Keratinocyte (primary cell): ENCODE results near the gene WDR26. TPM values are rescaled to one million over a fixed set of nuclear protein-coding genes. Genes with fewer than 3 reads are reported as not detected.

Experiments used
- DNase-seq: peaks from one replicate; pipeline ENCODE4 v3.0.0-alpha.2; 2011; ENCODE audit warnings: low read depth, missing footprints, low spot score
- FAIRE-seq: peaks from 2 replicates; lab custom pipeline; 2011; peaks lifted over from hg19 to GRCh38; lab: Jason Lieb, UNC
- H2AFZ ChIP-seq: 2 replicates; pipeline ENCODE4 v1.6.0; 2012; ENCODE audit warnings: low read length, control low read depth, inconsistent platforms; ENCODE audit not compliant: control insufficient read depth
- H3K27ac ChIP-seq: 2 replicates; pipeline ENCODE4 v1.5.1; 2011; ENCODE audit warnings: low read length; ENCODE audit not compliant: control insufficient read depth, insufficient read depth
- H3K27me3 ChIP-seq: 3 replicates; pipeline ENCODE4 v1.6.0; 2011; ENCODE audit warnings: low read length; ENCODE audit not compliant: control insufficient read depth, insufficient read depth; ENCODE audit errors: extremely low read depth
- H3K36me3 ChIP-seq, 2 experiments: 2 replicates in 1 of 2; 3 replicates in 1 of 2; pipeline ENCODE4 v1.5.1; 2011; ENCODE audit warnings: low read length in 2 of 2, mild to moderate bottlenecking in 1 of 2; ENCODE audit not compliant: control insufficient read depth in 2 of 2, insufficient read depth in 2 of 2; ENCODE audit errors: extremely low read depth in 1 of 2
- H3K4me1 ChIP-seq: 3 replicates; pipeline ENCODE4 v1.5.1; 2011; ENCODE audit warnings: low read length; ENCODE audit not compliant: control insufficient read depth, insufficient read depth; ENCODE audit errors: extremely low read depth
- H3K4me2 ChIP-seq: 3 replicates; pipeline ENCODE4 v1.6.0; 2011; ENCODE audit warnings: low read depth, low read length; ENCODE audit not compliant: control insufficient read depth, insufficient read depth; ENCODE audit errors: extremely low read depth
- H3K4me3 ChIP-seq, 3 experiments: fragments of 200-600 bp in 1 of 3; sonication (generic) in 1 of 3; 2 replicates in 2 of 3; 3 replicates in 1 of 3; pipeline ENCODE4 v1.5.1; 2011 to 2016; ENCODE audit warnings: low read length in 3 of 3, mild to moderate bottlenecking in 3 of 3, control low read depth in 2 of 3, inconsistent platforms in 1 of 3, low read depth in 1 of 3, mixed read lengths in 1 of 3, mixed run types in 1 of 3, moderate library complexity in 1 of 3; ENCODE audit not compliant: control insufficient read depth in 2 of 3, insufficient read depth in 2 of 3; ENCODE audit errors: extremely low read depth in 1 of 3
- H3K79me2 ChIP-seq: 2 replicates; pipeline ENCODE4 v1.6.0; 2012; ENCODE audit warnings: low read length; ENCODE audit not compliant: control insufficient read depth, insufficient read depth
- H3K9ac ChIP-seq: 3 replicates; pipeline ENCODE4 v1.6.0; 2011; ENCODE audit warnings: low read length; ENCODE audit not compliant: control insufficient read depth, insufficient read depth; ENCODE audit errors: extremely low read depth
- H3K9me1 ChIP-seq: 3 replicates; pipeline ENCODE4 v1.6.0; 2011; ENCODE audit warnings: low read length; ENCODE audit not compliant: control insufficient read depth, insufficient read depth; ENCODE audit errors: extremely low read depth
- H3K9me3 ChIP-seq: 2 replicates; pipeline ENCODE4 v1.5.1; 2012; ENCODE audit warnings: low read depth, low read length; ENCODE audit not compliant: control insufficient read depth
- H4K20me1 ChIP-seq: 3 replicates; pipeline ENCODE4 v1.6.0; 2011; ENCODE audit warnings: low read length; ENCODE audit not compliant: control insufficient read depth, insufficient read depth; ENCODE audit errors: extremely low read depth
- CTCF ChIP-seq, 3 experiments: IDR thresholded peaks in 1 of 3; conservative IDR thresholded peaks in 1 of 3; optimal IDR thresholded peaks in 1 of 3; 2 replicates in 2 of 3; 3 replicates in 1 of 3; pipeline versions ENCODE3 to v1.5.1; 2011; ENCODE audit warnings: low read length in 3 of 3, mild to moderate bottlenecking in 3 of 3, moderate library complexity in 2 of 3, control low read depth in 1 of 3, inconsistent platforms in 1 of 3; ENCODE audit not compliant: insufficient read depth in 2 of 3; ENCODE audit errors: extremely low read depth in 1 of 3
- EZH2 ChIP-seq: IDR thresholded peaks from one replicate; pipeline ENCODE4 v1.6.1; 2012; ENCODE audit warnings: inconsistent platforms, mild to moderate bottlenecking, low read length, moderate library complexity
- dilution Hi-C: fragments of 300-500 bp; cut with MboI; formaldehyde crosslinking; loops from one replicate; pipeline ENCODE4 v1.7.0; 2020; ENCODE audit warnings: low sequenced_read_pairs; ENCODE audit not compliant: extremely low pct_ligation_motif_present
- polyA plus RNA-seq, 5 experiments: library from polyadenylated mRNA; depleted of rRNA in 3 of 5; stranded (reverse) in 3 of 5; stranded (forward) in 1 of 5; unstranded in 1 of 5; fragments of >200 nt; gene quantifications; 1 replicate in 1 of 5; 2 replicates in 3 of 5; 3 replicates in 1 of 5; pipeline versions ENCODE4 v1.2.1 to v1.2.3, GENCODE V29; 2011 to 2012; ENCODE audit warnings: missing spikeins in 2 of 5, low read depth in 1 of 5, low replicate concordance in 1 of 5

WDR26 gene
- polyA plus RNA-seq, 1 donor (not counting 4 experiments of a cell fraction or from before 2014, with no cell fraction given), result 46.4 TPM

- H2AFZ ChIP-seq, result peak overlapping the region; percentile 97
- H3K4me1 ChIP-seq, result peaks cover 26% of the 10 kb centered on the region
- H3K4me3 ChIP-seq, result no peak overlapping the region
- no peaks in the 10 kb centered on the region for H3K27me3 ChIP-seq
- no peaks in the 10 kb centered on the region for H3K9me1 ChIP-seq
- H3K36me3 ChIP-seq, result no peaks in the 10 kb centered on the region
- dilution Hi-C loops, result no loop called here
- H3K9ac ChIP-seq, result peak overlapping the region; percentile 26
- no peaks in the 10 kb centered on the region for H3K79me2 ChIP-seq
- H3K4me2 ChIP-seq, result peak overlapping the region; percentile 62
- DNase-seq (no peak), FAIRE-seq (no peak)
- H3K27ac ChIP-seq, result peak overlapping the region; percentile 61
- TF ChIP-seq EZH2 (no peak), CTCF (optimal IDR thresholded peaks at IDR 0.05 in 1 of 3, IDR thresholded peaks at IDR 0.05 in 1 of 3, conservative IDR thresholded peaks at IDR 0.05 in 1 of 3; ENCODE audit: extremely low read depth in 1 of 3, insufficient read depth in 2 of 3, low read length in 3 of 3) (no peak)
- H4K20me1 ChIP-seq, result no peaks in the 10 kb centered on the region
- H3K9me3 ChIP-seq, result no peaks in the 10 kb centered on the region
Observed at GRCh38 chr1:224456637-224456953, 22.0 kb upstream of the WDR26 start.

GRCh38 chr1:224454402-224455055 is 19.9 kb upstream of the WDR26 start:
- TF ChIP-seq EZH2 (no peak), CTCF (optimal IDR thresholded peaks at IDR 0.05 in 1 of 3, IDR thresholded peaks at IDR 0.05 in 1 of 3, conservative IDR thresholded peaks at IDR 0.05 in 1 of 3; ENCODE audit: extremely low read depth in 1 of 3, insufficient read depth in 2 of 3, low read length in 3 of 3) (no peak)
- peak overlapping the region; percentile 19 to 52 (median 34) for H3K4me3 ChIP-seq
- H3K9ac ChIP-seq, result peak overlapping the region; percentile 53
- H3K4me1 ChIP-seq, result peaks cover 31% of the 10 kb centered on the region
- peak overlapping the region; percentile 78 for H3K4me2 ChIP-seq
- FAIRE-seq, result peak; percentile 90
- dilution Hi-C loops, result no loop called here
- H4K20me1 ChIP-seq, result no peaks in the 10 kb centered on the region
- H3K36me3 ChIP-seq, result no peaks in the 10 kb centered on the region
- no peaks in the 10 kb centered on the region for H3K9me1 ChIP-seq
- no peaks in the 10 kb centered on the region for H3K27me3 ChIP-seq
- DNase-seq, result peak; percentile 79
- peak overlapping the region; percentile 86 for H2AFZ ChIP-seq
- no peaks in the 10 kb centered on the region for H3K79me2 ChIP-seq
- peak overlapping the region; percentile 69 for H3K27ac ChIP-seq
- H3K9me3 ChIP-seq, result no peaks in the 10 kb centered on the region
